Stimulated activated CD4-positive, alpha-beta T cell treated with anti-CD3 and anti-CD28 coated beads, Interleukin-2, amount 100 ng/mL, for 24 hours (primary cell): ENCODE data around the gene PPP4R3B.
"Not testable (repeated sequence)": the region's sequence is repeated elsewhere in the genome, so short reads cannot be mapped to it uniquely, and the experiment has no call there.

ENCODE experiments used
- DNase-seq, 2 donors: peaks; one replicate each; pipeline ENCODE4 v3.0.0-alpha.2; 2020

PPP4R3B gene

GRCh38 chr2:55617175-55618024 lies at the start of gene PPP4R3B:
Gene PPP4R3B (minus strand): TSS chr2:55617622. CDS start chr2:55617285, 337 bp downstream.
- DNase-seq = peak; percentile 96 to 98

DNA sequence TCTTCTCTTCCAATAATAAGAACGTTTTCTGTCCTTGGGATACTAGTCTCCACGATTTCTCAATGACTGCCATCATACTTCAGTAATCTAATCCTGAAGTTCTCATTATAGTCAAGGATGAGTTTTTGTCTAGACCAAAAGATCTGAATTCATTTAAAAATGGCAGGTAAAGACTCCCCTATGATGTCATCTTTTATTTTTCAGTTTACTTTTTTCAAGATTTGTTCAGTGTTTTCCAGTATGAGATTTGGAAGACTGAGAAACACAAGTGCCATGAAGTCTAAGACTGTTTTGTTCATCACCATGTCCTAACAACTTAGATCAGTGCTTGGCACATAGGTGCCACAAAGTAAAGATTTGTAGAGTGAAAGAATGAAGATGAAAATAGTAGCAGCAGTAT lies 35.8 kb upstream of the PPP4R3B start:
- DNase-seq = no peak

- DNase-seq = no peak
Observed at GRCh38 chr2:55649211-55649610, 31.8 kb upstream of the PPP4R3B start.

- DNase-seq = no peak
Observed at GRCh38 chr2:55636831-55637230, 19.4 kb upstream of the PPP4R3B start.

GRCh38 chr2:55628931-55629330 lies 11.5 kb upstream of the PPP4R3B start:
- no peak for DNase-seq

- DNase-seq = no peak
Observed at GRCh38 chr2:55627915-55628314, 10.5 kb upstream of the PPP4R3B start.

DNA sequence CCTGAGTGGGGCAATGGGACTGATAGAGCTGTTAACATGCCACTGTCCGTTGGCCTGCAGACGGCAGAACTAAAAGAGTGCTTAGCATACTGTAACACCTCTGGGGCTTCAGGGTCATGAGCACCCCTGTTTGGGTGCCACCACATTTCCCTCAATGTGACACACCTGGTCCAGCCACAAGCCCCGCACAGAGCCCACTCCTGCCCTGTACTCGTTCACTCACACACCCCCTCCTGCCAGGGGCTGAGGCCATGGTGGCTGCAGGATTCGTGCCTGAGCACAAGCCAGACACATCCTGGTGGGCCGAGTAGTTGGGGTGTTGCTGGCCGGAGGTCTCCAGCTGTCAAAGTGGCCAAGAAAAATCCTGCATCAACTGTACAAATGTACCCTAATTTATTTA lies 4.4 kb upstream of the PPP4R3B start:
- no peak for DNase-seq

DNA sequence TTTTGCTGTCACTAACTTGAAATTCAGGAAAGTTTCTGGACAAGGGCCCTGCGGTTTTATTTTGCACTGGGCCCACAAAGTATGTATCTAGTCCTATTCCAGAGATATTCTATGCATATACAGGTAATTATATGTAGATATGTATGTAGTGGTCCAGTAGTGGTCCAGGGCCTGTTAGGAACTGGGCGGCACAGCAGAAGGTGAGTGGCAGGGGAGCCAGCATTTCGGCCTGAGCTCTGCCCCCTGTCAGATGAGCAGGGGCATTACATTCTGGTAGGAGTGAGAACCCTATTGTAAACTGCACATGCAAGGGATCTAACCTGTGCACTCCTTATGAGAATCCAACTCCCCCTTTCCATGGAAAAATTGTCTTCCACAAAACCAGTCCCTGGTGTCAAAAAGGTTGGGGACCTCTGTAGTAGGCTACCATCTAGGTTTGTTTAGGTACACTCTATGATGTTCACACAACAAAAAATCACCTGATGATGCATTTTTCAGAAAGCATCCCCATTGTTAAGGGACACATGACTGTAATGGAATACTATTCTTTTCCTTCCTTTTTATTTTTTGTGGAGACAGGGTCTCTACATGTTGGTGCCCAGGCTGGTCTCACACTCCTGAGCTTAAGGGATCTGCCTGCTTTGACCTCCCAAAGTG lies 2.8 kb upstream of the PPP4R3B start:
- DNase-seq = peak in 1 of 2 donors; percentile 14

DNA sequence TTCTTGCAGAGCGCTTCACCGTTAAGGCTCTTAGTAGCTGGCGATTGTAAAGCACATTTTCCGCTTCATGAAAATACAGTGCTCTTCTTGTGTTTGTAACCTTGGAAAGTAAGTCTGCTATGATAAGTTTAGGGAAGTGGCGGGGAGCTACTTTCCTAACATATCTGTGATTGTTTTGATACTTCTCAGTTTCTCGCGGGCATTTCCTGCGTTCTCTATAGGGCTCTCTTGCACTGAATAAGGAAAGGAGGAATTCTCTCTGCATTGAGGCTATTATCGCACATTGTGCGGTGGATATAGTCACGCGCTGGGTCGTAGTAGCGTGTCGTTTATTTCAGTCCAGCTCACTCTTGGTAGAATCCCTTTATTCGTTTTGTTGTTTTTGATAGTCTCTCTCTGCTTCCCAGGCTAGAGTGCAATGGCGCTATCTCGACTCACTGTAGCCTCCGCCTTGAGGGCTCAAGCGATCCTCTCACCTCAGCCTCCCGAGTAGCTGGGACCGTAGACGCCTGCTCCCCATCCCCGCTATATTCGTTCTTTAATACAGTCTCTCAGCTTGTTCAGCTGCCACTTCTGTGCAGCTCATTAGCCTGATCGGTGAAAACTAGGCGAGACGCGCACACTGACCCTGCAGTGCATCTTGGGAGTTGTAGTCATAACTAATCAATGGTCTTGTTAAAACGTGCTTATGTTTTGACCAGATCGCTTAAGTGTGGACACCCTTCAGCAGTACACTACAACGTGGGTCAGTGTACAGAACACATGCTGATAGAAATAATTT lies 1.0 kb upstream of the PPP4R3B start:
- DNase-seq = peak; percentile 59

GRCh38 chr2:55618025-55618274 lies 528 bp upstream of the PPP4R3B start:
- DNase-seq = no peak

- DNase-seq = peak; percentile 14 to 42
Observed at GRCh38 chr2:55616551-55617174, 759 bp downstream of the PPP4R3B start.

DNA sequence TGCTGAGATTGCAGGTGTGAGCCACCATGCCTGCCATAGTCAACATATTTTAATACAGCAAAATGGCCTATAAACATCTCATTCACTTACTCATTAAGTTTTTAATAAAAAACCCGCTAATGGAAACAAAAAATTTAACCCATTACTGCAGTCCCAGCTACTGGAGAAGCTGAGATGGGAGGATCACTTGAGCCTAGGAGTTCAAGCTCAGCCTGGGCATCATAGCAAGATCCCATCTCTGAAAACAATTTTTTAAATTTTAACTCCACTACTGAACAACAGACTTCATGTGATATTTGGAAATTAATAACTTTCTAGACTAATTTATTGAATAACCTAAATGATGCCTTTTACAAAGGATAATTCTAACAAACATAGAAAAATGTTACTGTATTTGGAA lies 5.4 kb downstream of the PPP4R3B start:
- DNase-seq = no peak

DNA sequence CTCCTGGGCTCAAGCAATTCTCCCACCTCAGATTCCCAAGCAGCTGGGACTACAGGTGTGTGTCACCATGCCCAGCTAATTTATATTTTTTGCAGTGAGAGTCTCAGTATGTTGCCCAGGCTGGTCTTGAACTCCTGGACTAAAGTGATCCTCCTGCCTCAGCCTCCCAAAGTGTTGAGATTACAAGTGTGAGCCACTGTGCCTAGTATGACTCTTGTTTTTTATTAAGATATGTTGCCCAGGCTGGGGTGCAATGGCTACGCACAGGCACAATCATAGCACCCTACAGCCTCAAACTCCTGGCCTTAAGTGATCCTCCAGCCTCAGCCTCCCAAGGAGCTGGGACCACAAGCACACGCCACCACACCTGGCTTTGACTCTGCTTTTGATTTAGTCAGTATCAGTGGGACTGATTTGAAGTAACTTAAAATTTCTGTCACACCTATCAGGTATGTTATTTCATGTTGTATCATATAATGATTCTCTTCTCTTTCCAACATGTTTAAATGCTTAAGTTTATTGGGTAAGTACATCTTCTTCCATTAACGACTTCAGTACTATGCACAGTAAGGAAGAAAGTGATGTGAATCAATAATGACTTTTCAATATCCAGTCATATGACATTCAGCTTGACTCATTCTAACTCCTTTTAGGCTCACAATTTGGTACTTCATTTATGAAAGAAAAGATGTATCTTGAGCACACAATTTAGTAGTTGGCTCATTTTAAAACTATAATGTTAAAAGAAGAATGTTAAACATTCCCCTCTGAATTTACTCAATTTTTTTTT lies 6.3 kb downstream of the PPP4R3B start:
- no peak for DNase-seq

GRCh38 chr2:55609938-55610578 lies 7.4 kb downstream of the PPP4R3B start:
- DNase-seq = no peak

- no peak for DNase-seq
Observed at GRCh38 chr2:55609193-55609794, 8.1 kb downstream of the PPP4R3B start.

GRCh38 chr2:55607717-55608116 lies 9.7 kb downstream of the PPP4R3B start:
- DNase-seq = no peak

GRCh38 chr2:55604027-55604565 lies 13.3 kb downstream of the PPP4R3B start:
- DNase-seq = no peak

DNA sequence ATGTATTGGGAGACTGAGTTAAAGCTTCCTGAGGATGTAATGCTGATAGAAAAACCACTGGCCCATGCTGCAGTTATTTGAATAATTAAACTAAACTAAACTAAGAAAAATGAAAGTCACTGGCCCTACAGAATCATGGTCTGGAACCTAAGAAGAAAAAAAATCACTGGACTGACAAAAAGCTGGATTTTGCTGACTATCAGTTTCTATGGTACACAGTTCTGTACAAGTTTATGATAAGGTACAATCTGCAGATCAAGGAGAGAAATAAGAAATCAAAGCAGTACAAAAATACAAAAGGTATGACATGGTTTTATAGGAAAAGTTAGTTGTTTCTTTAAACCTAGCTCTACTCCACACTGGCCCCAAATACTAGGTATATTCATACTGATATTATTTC lies 15.6 kb downstream of the PPP4R3B start:
- no peak for DNase-seq

DNA sequence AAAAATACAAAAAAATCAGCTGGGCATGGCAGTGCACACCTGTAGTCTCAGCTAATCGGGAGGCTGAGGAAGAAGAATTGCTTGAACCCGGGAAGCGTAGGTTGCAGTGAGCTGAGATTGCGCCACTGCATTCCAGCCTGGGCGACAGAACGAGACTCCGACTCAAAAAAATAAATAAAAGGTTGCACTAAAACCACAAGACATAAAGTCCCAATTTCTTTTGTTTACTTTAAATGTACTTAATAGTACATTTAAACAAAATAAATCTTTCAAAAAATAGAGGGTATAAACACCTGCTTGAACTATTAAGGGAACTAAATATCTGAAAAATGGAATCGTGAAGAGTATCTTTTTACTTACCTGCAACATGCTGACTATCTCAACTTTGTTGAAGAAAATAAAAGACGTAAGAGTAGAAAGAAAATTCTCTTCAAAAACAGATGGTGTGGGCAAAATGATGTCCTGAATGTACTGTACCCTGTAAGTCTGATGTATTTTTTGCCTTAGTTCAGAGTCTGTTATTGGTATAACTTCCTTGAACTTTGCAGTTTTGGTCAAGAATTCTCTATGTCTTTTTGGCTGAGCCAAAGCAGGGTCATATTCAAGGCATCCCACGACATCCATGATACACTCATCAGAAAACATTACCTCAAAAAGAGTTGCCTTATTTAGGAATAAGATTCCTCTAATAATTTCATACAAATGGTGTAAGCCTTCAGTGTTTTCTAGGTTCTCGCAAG lies 19.2 kb downstream of the PPP4R3B start:
- DNase-seq = no peak

GRCh38 chr2:55596795-55597194 lies 20.6 kb downstream of the PPP4R3B start:
- DNase-seq = not testable (repeated sequence)

GRCh38 chr2:55595536-55595935 lies 21.9 kb downstream of the PPP4R3B start:
- DNase-seq = no peak
